HG03066 (cell line): ENCODE data around the gene RBPJL.

Experiments
- ATAC-seq: cut with Tn5 transposase; IDR thresholded peaks from one replicate; pipeline ENCODE4 v1.9.1; 2021; ENCODE audit warnings: low read depth; ENCODE audit not compliant: unreplicated experiment

The RBPJL gene

DNA sequence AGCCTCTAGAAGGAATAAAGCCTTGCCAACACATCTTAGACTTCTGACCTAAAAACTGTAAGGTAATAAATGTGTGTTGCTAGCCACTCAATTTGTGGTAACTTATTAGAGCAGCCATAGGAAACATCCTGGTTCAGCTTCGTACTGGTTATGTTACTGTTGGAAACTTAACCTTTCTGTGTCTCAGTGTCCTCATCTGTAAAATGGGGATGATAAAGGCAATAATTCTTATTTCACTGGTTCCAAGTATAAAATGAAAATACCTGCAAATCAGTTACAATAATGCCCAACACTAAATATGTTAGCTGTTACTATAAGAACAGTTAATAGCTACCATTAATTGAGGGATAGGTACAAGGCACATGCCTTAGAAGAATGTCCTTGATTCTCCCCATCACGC, 14.3 kb upstream of the RBPJL start:
- ATAC-seq, result no peak

DNA sequence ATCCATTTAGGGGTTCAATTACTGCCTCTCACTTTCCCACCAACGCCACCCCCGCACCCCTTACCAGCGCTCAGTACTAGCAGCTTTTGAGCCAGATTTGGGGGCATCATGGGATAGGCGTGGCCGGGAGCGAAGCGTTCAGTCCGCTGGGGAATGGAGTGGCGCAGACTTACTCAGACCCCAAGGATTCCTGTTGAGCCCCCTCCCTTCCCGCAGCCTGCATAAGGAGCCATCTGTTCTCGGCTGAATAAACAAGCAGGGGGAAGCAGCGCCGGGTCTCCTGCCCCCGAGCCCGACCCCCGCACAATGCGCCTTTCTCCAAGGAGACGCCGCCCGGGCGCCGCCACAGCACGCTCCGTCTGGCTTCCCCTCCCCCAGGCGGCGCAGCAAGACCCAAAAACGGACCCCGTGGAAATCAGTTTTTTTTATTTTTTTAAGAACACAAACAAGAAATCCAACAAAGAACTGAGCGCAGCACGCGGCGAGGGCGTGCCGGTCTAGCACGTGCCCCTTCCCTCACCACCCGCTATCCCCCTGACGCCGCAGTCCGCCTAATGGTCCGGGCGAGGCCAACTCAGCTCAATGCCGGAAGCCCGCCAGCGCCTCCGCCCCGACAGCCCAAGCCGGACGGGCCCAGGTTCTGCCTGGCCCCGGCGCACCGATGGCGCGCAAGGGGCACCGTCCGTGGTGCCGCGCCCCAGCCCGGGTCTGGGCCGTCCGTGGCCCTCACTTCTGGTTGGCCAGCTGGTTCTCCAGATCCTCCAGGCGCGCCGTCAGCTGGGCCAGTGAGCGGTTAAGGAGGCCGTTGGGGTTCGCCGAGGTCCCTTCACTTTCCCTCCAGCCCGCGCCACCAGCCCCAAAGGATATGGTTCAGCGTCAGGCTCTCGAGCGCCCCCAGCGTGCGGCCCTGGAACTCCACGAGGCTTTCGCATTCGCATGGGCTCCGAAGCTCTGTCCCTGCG, 13.3 kb upstream of the RBPJL start:
- no peak for ATAC-seq

GRCh38 chr20:45294003-45294368, 12.7 kb upstream of the RBPJL start:
- ATAC-seq, result no peak

GRCh38 chr20:45294659-45295058, 12.0 kb upstream of the RBPJL start:
- no peak for ATAC-seq

GRCh38 chr20:45297786-45298497, 8.7 kb upstream of the RBPJL start:
- no peak for ATAC-seq

DNA sequence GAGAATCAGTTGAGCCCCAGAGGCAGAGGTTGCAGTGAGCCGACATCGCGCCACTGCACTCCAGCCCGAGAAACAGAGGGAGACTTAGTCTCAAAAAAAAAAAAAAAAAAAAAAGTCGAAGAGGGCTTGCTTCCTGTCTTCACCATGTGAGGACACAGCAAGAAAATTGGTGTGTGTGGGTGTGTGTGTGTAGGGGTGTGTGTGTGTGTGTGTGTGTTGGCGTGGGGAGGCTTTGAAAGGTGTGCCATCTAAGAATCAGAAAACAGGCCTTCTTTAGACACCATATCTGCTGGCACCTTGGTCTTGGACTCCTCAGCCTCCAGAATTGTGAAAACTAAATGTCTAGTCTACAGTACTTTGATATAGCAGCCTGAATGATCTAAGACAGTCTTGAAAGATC, 6.9 kb upstream of the RBPJL start:
- ATAC-seq, result no peak

DNA sequence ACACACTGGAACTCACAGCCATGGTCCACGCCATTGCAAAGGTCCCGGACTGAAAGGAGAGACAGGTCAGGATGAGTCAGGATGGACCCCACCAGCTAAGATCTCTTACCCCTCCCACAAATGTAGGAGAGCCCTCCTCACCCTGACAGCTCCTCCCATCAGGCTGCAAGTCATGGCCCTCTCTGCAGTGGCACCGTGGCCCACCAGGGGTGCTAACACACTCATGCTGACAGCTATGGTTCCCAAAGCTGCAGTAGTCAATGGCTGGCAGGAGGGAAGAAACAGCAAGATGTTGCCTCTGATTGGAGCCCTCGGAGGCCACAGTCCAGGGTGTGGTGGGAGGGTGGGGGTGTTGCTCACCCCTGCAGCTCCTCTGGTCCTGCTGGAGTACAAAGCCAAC, 5.7 kb upstream of the RBPJL start:
- ATAC-seq, result no peak

GRCh38 chr20:45301824-45302271, 4.8 kb upstream of the RBPJL start:
- ATAC-seq, result no peak

- no peak for ATAC-seq
Observed at GRCh38 chr20:45303586-45304463, 2.8 kb upstream of the RBPJL start.

DNA sequence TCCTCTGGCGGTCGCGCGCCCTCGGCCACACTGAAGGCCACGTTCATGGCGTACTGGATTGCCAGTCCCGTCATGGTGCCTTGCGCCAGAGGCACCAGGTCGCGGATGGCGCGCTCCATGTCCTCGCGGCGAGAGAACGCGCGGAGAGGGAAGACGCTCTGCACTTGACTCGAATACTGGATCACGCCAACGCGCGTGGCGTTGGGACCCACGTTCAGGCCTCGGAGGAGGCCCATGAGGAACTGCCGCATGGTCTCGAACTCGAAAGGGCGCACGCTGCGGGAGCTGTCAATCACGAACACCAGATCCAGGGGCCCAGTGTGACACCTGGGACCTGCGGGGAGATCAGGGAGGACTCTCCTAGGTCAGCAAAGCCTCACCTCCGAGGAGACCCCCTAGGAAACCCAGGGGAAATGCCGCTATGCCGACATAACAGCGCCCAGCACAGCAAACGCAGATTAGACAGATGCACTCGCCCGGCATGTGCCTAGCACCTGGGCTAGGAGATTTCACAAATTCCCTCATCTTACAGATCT, 2.1 kb upstream of the RBPJL start:
- ATAC-seq, result no peak

DNA sequence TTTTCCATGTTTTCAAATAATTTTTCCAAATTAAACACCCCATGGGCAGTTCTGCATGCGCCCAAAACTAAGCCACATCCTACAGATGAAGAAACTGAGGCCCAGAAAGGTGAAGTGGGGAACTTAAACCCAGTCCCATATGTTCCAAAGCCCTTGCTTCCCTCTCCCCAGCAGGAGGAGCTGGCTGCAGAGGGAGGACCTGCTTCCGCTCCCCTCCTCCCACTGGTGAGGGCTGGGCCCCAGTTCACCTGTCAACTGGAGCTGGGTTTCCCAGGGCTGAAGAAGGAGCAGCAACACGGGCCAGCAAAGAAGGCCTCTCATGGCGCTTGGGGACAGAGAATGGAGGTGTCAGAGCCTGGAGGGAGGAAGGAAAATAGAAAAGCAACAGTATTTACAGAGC, 1.4 kb upstream of the RBPJL start:
- ATAC-seq, result no peak

DNA sequence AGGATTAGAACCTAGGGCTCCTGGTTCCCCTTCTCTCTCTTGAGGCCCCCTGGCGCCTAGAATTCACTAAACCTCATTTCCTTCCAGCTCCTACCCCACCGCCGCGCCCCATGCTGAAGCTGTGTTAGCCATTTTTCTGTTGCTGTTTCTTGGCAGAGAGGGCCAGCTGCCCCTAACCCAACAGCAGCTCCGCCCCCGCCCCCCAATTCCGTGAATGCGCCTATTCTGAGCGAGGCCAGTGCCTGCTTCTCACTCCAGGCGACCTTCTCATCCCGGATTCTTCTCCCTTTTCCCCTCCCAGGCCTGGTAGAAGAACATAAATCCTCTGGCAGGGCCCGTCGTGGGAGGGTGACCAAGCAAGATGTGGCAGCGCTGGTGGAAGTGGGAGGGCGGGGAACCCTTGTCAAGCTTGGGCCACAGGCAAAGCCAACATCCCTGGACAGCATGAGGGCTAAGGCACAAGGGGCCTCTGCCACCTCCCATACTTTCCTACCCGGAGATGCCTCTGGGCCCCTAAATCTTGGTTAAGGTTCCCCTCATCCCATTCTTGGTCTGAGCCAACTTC, 518 bp downstream of the RBPJL start:
- ATAC-seq, result no peak

DNA sequence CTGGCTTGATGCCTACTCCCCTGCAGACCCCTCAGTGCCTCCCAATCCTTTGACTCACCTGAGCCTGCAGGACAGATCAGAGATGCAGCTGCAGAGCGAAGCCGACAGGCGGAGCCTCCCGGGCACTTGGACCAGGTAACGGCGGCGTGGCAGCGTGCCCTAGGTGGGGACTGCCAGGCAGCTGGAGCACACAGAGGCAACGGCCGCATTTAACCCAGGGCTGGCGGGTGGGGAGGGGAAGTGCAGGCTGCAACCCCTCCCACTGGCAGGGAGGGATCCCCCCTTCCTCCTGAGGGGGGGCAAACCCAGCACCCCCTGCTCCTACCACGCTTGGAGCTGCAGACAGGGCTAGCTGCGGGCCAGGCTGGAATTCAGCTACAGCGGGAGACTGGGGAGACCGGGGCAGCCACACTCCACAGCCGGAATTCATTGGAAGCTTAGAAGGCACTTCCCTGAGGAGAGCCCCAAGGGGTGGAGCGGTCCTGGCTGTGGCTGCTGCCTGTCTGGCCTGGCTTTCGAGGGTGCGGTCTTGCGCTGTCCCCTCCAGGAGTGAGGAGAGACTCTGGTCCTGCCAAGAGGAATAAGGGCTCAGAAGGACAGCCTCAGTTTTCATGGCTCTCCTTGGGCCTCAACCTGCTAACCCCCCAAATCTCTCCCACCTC, 1.6 kb downstream of the RBPJL start, which contains the start of gene MATN4:
Gene MATN4 (minus strand): TSS at position 183 of the 662 bp plus-strand sequence. CDS start 2,717 bp downstream, outside the sequence.
- no peak for ATAC-seq

DNA sequence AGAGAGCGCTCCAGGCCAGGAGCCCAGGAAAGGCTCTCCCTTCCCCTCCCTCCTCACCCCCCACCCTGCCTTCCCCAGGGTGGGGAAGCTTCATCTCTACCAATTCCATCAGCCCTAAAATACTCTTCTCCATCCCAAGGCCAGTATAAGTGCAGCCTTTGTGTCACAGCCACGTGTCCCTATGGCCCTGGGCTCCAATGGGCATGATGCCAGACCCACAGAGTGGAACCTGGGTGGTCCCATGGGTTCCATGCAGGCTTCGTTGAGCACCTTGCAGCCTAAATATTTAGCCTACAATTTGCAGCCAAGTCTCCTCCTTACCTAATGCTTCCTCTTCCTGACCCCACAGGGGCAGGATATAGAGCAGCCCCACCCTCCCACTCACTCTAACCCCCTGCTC, 2.4 kb downstream of the RBPJL start:
- no peak for ATAC-seq

DNA sequence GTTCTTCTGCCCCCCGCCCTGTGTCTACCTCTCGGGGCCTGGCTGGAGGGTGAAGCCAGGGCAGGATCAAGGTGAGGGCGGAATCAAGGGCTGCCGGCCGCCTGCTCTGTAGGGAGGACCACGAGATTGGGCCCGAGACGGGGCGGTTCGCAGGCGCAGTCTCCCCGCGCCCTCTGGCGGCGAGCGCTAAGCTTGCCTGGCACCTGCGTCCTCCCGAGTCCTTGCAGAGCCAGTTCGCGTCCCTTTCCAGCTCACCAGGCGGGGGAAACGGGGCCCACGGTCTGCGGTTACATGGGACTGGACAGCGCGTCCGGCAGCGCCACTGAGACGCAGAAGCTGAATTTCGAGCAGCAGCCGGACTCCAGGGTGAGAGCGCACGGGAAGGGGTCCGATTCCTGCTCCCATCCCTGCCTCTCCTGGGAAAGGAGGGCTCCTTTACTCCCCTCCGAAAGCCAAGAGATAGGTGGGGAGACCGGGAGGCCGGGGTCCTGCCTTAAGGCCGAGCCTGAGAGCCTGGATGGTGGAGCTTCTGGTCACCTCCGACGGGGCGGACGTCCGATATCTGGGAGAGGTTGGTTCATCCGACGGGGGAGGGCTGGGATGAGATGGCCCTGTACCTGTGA, 5.1 kb downstream of the RBPJL start:
- no peak for ATAC-seq

- no peak for ATAC-seq
Observed at GRCh38 chr20:45312241-45312640, 5.6 kb downstream of the RBPJL start.

DNA sequence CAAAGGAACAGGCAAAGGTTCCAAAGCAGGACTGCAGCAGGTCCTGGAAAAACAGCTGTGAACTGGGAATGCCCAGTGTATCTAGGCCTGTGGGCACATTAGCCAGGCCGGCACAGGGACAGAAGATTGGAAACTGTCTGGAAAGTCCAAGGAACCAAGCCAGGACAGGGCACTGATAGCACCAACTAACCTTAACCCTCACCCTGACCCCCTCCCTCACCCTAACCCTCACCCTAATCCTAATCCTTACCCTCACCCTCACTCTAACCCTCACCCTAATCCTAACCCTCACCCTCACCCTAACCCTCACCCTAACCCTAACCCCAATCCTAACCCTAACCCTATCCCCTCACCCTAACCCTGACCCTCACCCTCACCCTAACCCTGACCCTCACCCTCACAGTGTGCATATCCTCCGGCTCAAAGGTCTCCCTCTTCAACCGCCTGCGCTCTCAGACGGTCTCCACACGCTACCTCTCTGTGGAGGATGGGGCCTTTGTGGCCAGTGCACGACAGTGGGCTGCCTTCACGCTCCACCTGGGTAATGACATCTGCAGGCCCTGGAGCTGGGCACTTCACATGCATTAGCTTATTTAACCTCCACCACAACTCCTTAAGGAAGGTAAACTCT, 6.5 kb downstream of the RBPJL start:
- no peak for ATAC-seq

DNA sequence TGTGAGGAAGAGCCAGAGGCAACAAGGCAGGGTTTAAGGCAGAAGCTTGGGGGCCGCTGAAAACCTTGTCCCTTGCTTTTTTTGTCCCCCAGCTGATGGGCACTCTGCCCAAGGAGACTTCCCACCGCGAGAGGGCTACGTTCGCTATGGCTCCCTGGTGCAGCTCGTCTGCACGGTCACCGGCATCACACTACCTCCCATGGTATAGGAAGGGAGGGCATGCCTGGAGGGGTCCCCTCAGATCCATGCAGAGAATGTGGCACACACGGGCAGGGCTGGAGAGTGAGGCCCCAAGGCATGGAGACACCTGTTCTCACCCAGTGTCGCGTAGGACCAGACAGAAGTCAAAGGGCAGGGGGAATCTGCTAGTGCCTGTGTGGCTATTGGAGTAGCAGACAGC, 7.3 kb downstream of the RBPJL start:
- no peak for ATAC-seq

DNA sequence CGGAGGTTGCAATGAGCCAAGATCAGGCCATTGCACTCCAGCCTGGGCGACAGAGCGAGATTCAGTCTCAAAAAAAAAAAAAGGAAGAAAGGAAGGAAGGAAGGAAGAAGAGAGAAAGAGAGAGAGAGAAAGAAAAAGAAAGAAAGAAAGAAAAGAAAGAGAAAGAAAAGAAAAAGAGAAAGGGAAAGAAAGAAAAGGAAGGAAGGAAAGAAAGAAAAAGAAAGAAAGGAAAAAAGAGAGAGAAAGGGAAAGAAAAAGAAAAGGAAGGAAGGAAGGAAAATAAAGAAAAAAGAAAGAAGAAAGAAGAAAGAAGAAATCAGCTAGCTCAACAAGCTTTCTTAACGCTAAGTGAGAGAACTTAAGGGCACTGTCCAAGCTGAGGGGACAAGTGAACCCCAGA, 9.0 kb downstream of the RBPJL start:
- ATAC-seq, result no peak
